RWPE2 (cell line): ENCODE data around the gene GPC1.

Source experiments
- ATAC-seq: fragments of 200-7000 bp; cut with Tn5 transposase; 3 replicates; pipeline ENCODE4 v1.9.1; 2021; ENCODE audit warnings: low read depth
- DNase-seq: peaks from one replicate; pipeline ENCODE4 v3.0.0-alpha.2; 2020; ENCODE audit warnings: low spot score
- H3K27ac ChIP-seq: fragments of 450-650 bp; 2 replicates; pipeline ENCODE4 v1.5.1; 2017; ENCODE audit warnings: mild to moderate bottlenecking; ENCODE audit not compliant: poor library complexity, severe bottlenecking
- H3K27me3 ChIP-seq: fragments of 250-450 bp; sonication (Bioruptor Pico); 2 replicates; pipeline ENCODE4 v1.5.1; 2021; ENCODE audit warnings: mild to moderate bottlenecking, moderate library complexity; ENCODE audit not compliant: insufficient read depth, poor library complexity, severe bottlenecking
- H3K36me3 ChIP-seq: fragments of 250-450 bp; sonication (Bioruptor Pico); 2 replicates; pipeline ENCODE4 v1.5.1; 2020; ENCODE audit warnings: low read depth, mild to moderate bottlenecking, moderate library complexity
- H3K4me1 ChIP-seq: fragments of 250-450 bp; sonication (Bioruptor Pico); 2 replicates; pipeline ENCODE4 v1.5.1; 2021; ENCODE audit warnings: mild to moderate bottlenecking, moderate library complexity; ENCODE audit not compliant: insufficient read depth, poor library complexity, severe bottlenecking
- H3K4me3 ChIP-seq: fragments of 250-450 bp; sonication (Bioruptor Pico); 2 replicates; pipeline ENCODE4 v1.5.1; 2021; ENCODE audit warnings: mild to moderate bottlenecking, moderate library complexity; ENCODE audit not compliant: severe bottlenecking
- H3K9me3 ChIP-seq: fragments of 250-450 bp; sonication (Bioruptor Pico); 2 replicates; pipeline ENCODE4 v1.5.1; 2021; ENCODE audit warnings: mild to moderate bottlenecking, moderate library complexity; ENCODE audit not compliant: severe bottlenecking
- TF ChIP-seq, protein P1 (sequence below): fragments of 450-650 bp; IDR thresholded peaks from one replicate; pipeline ENCODE4 v1.5.1; 2017; ENCODE audit warnings: mild to moderate bottlenecking, moderate library complexity; ENCODE audit not compliant: poor library complexity, severe bottlenecking

Gene GPC1

DNA sequence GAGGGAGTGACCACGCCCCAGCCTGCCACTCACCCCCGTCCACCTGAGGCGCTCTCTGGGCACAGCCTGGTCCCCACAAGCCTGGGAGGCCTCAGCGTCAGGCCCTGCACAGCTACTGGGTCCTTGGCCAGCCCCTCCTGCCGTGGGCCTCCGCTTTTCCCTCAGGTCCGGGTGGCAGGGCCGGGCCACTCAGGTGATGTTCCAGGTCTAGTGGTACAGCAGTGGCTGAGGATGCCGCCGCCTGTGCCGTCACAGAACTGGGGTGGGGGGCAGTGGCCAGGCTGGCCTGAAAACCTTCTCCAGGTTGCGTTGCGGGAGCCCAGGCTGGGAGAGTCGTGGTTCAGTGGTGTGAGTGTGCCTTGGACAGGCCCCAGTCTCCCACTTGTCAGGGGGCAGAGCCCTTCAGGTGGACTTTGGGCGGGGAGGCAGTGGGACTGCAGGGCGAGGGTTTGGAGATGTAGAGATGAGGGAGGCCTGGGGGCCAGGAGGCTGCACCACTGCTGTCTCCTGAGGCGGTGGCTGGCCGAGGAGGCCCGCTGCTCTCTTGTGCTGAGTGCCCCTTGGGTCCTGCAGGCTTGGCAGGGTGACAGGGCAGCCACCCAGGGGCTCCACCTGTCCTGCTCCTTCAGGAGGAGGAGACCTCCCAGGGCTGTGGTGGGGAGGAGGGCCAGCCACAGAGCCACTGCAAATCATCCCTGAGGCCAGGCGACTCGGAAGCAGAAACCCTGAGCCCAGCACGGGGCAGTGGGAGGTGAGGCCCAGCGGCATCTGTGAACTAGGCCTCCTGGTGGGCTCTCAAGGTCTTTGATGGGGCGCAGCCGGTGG, 7.6 kb downstream of the GPC1 start:
- Histone ChIP-seq H3K9me3 (no peaks in the 10 kb centered on the region), H3K36me3 (peaks cover 18% of the 10 kb centered on the region), H3K4me1 (peaks cover 16% of the 10 kb centered on the region), H3K4me3 (no peak overlapping the region), H3K27ac (no peak overlapping the region), H3K27me3 (no peaks in the 10 kb centered on the region)
- DNase-seq, result no peak
- TF ChIP-seq, protein P1, sequence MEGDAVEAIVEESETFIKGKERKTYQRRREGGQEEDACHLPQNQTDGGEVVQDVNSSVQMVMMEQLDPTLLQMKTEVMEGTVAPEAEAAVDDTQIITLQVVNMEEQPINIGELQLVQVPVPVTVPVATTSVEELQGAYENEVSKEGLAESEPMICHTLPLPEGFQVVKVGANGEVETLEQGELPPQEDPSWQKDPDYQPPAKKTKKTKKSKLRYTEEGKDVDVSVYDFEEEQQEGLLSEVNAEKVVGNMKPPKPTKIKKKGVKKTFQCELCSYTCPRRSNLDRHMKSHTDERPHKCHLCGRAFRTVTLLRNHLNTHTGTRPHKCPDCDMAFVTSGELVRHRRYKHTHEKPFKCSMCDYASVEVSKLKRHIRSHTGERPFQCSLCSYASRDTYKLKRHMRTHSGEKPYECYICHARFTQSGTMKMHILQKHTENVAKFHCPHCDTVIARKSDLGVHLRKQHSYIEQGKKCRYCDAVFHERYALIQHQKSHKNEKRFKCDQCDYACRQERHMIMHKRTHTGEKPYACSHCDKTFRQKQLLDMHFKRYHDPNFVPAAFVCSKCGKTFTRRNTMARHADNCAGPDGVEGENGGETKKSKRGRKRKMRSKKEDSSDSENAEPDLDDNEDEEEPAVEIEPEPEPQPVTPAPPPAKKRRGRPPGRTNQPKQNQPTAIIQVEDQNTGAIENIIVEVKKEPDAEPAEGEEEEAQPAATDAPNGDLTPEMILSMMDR, result no peak
- ATAC-seq, result no peak

DNA sequence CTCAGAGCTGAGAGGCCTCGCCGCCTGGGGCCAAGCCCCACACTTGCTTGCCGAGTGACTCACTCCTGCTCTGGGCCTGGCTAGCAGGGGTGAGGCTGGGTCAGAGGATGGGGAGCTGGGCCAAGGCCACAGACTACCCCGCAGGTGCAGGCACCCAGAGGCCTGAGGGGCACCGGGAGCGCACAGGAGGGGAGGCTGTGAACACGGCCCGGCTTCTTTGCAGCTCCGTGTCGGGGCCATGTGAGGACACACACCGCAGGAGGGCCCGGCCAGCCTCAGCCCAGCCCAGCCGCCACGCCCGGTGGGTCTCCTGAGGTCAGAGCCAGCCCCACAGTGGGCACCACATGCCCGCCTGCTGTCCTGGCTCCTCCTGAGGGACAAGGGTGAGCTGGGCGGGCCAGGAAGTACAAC, 8.4 kb downstream of the GPC1 start:
- H3K27me3 ChIP-seq, result no peaks in the 10 kb centered on the region
- no peak overlapping the region for H3K4me3 ChIP-seq
- ATAC-seq (no peak), DNase-seq (no peak)
- TF ChIP-seq, protein P1, result no peak
- no peaks in the 10 kb centered on the region for H3K9me3 ChIP-seq
- H3K27ac ChIP-seq, result no peak overlapping the region
- peaks cover 18% of the 10 kb centered on the region for H3K36me3 ChIP-seq
- peaks cover 15% of the 10 kb centered on the region for H3K4me1 ChIP-seq

DNA sequence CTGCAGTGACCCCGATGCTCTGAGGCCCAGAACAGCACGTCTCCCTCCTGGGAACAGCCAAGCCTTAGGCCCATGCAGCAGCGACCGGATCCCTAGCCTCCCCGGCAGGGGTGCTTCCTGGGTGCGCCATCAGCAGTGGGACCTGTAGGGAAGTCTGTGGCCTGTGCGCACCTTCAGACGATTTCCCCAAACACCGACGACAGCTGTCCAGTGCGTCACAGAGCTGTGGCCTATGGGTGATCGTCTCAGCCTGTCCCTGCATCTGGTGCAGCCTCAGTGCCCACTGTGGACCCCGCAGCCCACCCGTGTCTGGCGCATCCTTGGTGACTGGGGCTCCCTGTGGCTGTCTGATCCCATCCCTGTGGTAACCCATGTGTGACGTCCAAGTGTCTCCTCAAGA, 9.0 kb downstream of the GPC1 start:
- no peak for DNase-seq

DNA sequence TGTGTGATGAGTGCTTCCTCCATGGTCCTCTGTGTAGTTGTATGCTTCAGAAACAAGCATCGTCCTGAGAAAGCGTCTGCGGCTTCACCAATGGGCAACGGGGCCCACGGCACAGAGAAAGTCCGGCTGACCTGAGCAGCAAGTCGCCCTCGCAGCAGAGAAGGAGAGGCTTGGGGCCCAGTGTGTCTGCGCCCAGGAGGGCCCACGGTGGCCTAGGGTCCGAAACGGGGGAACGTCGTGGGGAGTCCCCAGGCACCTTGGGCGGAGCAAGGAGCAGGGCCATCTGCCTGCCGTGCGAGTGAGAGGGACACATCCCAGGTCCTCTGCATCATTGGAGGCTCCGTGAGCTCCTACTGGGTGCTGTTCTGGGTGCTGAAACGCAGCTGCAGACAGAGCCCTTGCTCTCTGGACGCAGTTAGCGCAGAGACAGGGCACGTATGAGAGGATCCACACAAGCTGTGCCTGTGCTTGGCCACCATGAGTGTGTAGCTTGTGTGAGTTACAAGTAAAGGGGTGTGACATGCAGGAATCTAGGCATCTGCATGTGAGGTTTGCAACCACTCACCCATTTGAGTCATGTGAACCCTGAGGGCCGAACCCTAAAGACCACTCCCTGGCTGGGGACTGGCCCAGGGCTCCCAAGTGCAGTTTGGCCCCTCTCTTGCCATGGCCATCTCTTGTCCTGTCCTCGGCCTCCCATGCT, 10.6 kb downstream of the GPC1 start:
- no peak for ATAC-seq
- TF ChIP-seq, protein P1, result no peak
- H3K36me3 ChIP-seq, result peaks cover 18% of the 10 kb centered on the region
- H3K9me3 ChIP-seq, result no peaks in the 10 kb centered on the region
- H3K27ac ChIP-seq, result no peak overlapping the region
- no peak overlapping the region for H3K4me3 ChIP-seq
- no peaks in the 10 kb centered on the region for H3K27me3 ChIP-seq
- no peak for DNase-seq
- H3K4me1 ChIP-seq, result peaks cover 28% of the 10 kb centered on the region

More for the DNA sequence above, 9.0 kb downstream of the GPC1 start:
- H3K4me1 ChIP-seq, result peaks cover 16% of the 10 kb centered on the region
- H3K27ac ChIP-seq, result no peak overlapping the region
- TF ChIP-seq, protein P1, result no peak
- H3K27me3 ChIP-seq, result no peaks in the 10 kb centered on the region
- no peak overlapping the region for H3K4me3 ChIP-seq
- no peak for ATAC-seq
- peaks cover 18% of the 10 kb centered on the region for H3K36me3 ChIP-seq
- no peaks in the 10 kb centered on the region for H3K9me3 ChIP-seq

DNA sequence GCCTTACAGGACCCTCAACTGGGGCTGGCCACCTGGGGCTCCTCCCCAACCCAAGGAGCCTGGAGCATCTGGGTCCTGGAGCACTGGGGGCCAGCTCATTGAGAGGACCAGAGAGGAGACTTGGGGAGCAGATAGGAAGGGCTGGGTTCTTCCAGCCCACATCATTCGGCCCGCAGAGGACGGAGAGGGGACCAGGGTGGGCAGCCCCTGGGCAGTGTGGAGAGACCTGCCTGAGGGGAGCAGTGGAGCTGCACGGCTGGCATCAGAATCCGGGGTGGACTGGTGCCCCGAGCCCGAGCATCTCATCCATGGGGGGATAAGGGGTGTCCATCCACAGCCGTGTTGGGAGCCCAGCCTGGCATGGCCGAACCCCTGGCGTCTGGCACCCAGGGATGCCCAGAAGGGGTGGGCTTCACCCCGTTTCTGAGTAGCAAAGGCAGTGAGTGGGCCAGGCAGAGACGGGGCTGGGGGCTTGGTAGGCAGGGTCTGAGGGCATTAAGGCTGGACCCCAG, 11.3 kb downstream of the GPC1 start:
- TF ChIP-seq, protein P1, result no peak
- Histone ChIP-seq H3K27ac (no peak overlapping the region), H3K4me1 (peaks cover 25% of the 10 kb centered on the region), H3K27me3 (no peaks in the 10 kb centered on the region), H3K4me3 (no peak overlapping the region), H3K9me3 (no peaks in the 10 kb centered on the region), H3K36me3 (peaks cover 18% of the 10 kb centered on the region)
- ATAC-seq (no peak), DNase-seq (no peak)
